BE2C (cell line): ENCODE results near the gene MAP3K19.

Experiments
- DNase-seq: peaks from one replicate; pipeline ENCODE4 v3.0.0-alpha.2; 2020
- H3K27me3 ChIP-seq: fragments of 250-450 bp; sonication (Bioruptor Pico); 2 replicates; pipeline ENCODE4 v1.5.1; 2020; ENCODE audit warnings: mild to moderate bottlenecking
- H3K36me3 ChIP-seq: fragments of 250-450 bp; sonication (Bioruptor Pico); 2 replicates; pipeline ENCODE4 v1.5.1; 2020; ENCODE audit warnings: mild to moderate bottlenecking
- H3K4me1 ChIP-seq: fragments of 250-450 bp; sonication (Bioruptor Pico); 2 replicates; pipeline ENCODE4 v1.5.1; 2020
- H3K4me3 ChIP-seq: 2 replicates; pipeline ENCODE4 v1.5.1; 2011; ENCODE audit warnings: low read depth, low read length
- H3K9me3 ChIP-seq: fragments of 250-450 bp; sonication (Bioruptor Pico); 2 replicates; pipeline ENCODE4 v1.5.1; 2020
- CTCF ChIP-seq: IDR thresholded peaks from 2 replicates; pipeline ENCODE4 v1.5.1; 2012; ENCODE audit warnings: mild to moderate bottlenecking, low read depth, low read length

Gene MAP3K19

GRCh38 chr2:135005753-135006152, 41.5 kb downstream of the MAP3K19 start:
- Histone ChIP-seq H3K27me3 (no peaks in the 10 kb centered on the region), H3K4me1 (no peaks in the 10 kb centered on the region), H3K36me3 (no peaks in the 10 kb centered on the region), H3K4me3 (no peak overlapping the region), H3K9me3 (no peaks in the 10 kb centered on the region)
- TF ChIP-seq CTCF = no peak
- no peak for DNase-seq

- H3K4me3 ChIP-seq = no peak overlapping the region
- no peaks in the 10 kb centered on the region for H3K4me1 ChIP-seq
- TF ChIP-seq CTCF = peak; percentile 80
- no peaks in the 10 kb centered on the region for H3K36me3 ChIP-seq
- H3K9me3 ChIP-seq = no peaks in the 10 kb centered on the region
- DNase-seq = peak; percentile 73
- H3K27me3 ChIP-seq = no peaks in the 10 kb centered on the region
Observed at GRCh38 chr2:135004005-135004746, 43.1 kb downstream of the MAP3K19 start.

- Histone ChIP-seq H3K4me1 (no peaks in the 10 kb centered on the region), H3K36me3 (no peaks in the 10 kb centered on the region), H3K4me3 (no peak overlapping the region), H3K27me3 (no peaks in the 10 kb centered on the region), H3K9me3 (no peaks in the 10 kb centered on the region)
- no peak for DNase-seq
- no peak for TF ChIP-seq CTCF
Observed at GRCh38 chr2:135002836-135003235, 44.4 kb downstream of the MAP3K19 start.

GRCh38 chr2:134999521-134999920, 47.7 kb downstream of the MAP3K19 start:
- no peak overlapping the region for H3K4me3 ChIP-seq
- no peak for DNase-seq
- TF ChIP-seq CTCF = no peak
- no peaks in the 10 kb centered on the region for H3K4me1 ChIP-seq
- no peaks in the 10 kb centered on the region for H3K9me3 ChIP-seq
- H3K27me3 ChIP-seq = no peaks in the 10 kb centered on the region
- H3K36me3 ChIP-seq = no peaks in the 10 kb centered on the region

GRCh38 chr2:134988994-134989605, 58.1 kb downstream of the MAP3K19 start:
- H3K36me3 ChIP-seq = no peaks in the 10 kb centered on the region
- no peaks in the 10 kb centered on the region for H3K4me1 ChIP-seq
- peaks cover 9% of the 10 kb centered on the region; the same call in 1 of the 2 replicates for H3K27me3 ChIP-seq
- no peak overlapping the region for H3K4me3 ChIP-seq
- peak; percentile 38; the same call in 1 of the 2 replicates for TF ChIP-seq CTCF
- no peak for DNase-seq
- no peaks in the 10 kb centered on the region for H3K9me3 ChIP-seq

GRCh38 chr2:134985061-134985460, 62.2 kb downstream of the MAP3K19 start:
- DNase-seq = no peak
- Histone ChIP-seq H3K9me3 (no peaks in the 10 kb centered on the region), H3K4me1 (no peaks in the 10 kb centered on the region), H3K27me3 (peaks cover 9% of the 10 kb centered on the region; the same call in 1 of the 2 replicates), H3K36me3 (no peaks in the 10 kb centered on the region), H3K4me3 (no peak overlapping the region)
- no peak for TF ChIP-seq CTCF
